ENCODE results near the gene CD3G.

The CD3G gene

GRCh38 chr11:118370774-118371173 is 26.6 kb downstream of the CD3G start:
- H3K4me3 ChIP-seq (replicated peaks; ENCODE audit: low read depth, low read length) = no peak overlapping the region
- no peak for TF ChIP-seq CTCF (IDR thresholded peaks at IDR 0.05; ENCODE audit: low read length, missing control alignments)
- no peak for DNase-seq (ENCODE audit: low read depth)

DNA sequence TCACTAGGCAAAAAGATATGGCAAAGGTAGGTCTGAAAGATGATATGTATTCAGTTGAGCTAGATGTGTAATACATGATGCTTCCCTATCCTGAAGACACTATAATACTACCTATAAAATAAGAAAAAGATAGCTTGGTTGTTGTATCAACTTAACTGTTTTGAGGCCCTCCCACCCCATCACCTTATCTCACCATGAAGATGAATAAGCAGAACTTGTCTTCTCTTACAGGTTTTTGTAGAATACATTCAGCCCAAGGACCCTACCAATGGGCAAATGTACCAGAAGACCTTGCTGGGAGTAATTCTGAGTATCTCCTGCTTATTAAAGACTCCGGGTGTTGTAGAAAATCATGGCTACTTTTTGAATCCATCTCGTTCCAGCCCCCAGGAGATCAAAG is 29.1 kb downstream of the CD3G start:
- no peak for DNase-seq (ENCODE audit: low read depth)
- no peak overlapping the region for H3K4me3 ChIP-seq (replicated peaks; ENCODE audit: low read depth, low read length)
- no peak for TF ChIP-seq CTCF (IDR thresholded peaks at IDR 0.05; ENCODE audit: low read length, missing control alignments)

- no peak overlapping the region for H3K4me3 ChIP-seq (replicated peaks; ENCODE audit: low read depth, low read length)
- no peak for TF ChIP-seq CTCF (IDR thresholded peaks at IDR 0.05; ENCODE audit: low read length, missing control alignments)
- no peak for DNase-seq (ENCODE audit: low read depth)
Observed at GRCh38 chr11:118373871-118374270, 29.7 kb downstream of the CD3G start.

DNA sequence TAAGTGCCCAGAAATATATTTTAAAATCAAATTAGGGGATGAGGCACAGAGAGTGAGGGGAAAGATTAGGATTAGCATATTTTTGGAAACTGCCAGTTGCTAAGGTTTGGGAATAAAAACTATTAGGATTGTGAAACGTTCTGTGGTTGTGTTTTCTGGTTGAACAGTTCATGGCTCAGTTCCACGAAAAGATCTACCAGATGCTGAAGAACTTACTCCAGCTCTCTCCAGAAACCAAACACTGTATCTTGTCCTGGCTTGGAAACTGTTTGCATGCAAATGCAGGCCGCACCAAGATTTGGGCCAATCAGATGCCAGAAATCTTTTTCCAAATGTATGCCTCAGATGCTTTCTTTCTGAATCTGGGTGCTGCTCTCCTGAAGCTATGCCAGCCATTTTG is 30.6 kb downstream of the CD3G start:
- H3K4me3 ChIP-seq (replicated peaks; ENCODE audit: low read depth, low read length) = no peak overlapping the region
- no peak for DNase-seq (ENCODE audit: low read depth)
- no peak for TF ChIP-seq CTCF (IDR thresholded peaks at IDR 0.05; ENCODE audit: low read length, missing control alignments)

DNA sequence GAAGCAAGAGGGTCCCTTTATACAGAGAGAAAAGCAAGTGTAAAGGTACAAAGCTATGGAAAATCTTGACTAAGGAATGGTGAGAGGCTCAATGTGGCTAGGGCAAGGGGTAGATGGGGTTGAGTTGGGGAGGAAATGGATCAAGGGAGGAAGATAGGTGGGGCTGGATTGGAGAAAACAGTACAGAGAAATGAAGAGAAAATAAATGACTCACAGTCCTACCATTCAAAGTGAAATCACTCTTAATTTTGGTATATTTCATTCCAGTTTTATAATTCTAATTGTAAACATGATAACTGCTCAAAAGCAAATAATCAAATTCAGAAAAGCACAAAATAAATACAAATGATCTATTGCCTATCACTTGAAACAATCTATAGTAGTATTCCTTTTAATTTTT is 31.8 kb downstream of the CD3G start:
- DNase-seq (ENCODE audit: low read depth) = no peak
- no peak for TF ChIP-seq CTCF (IDR thresholded peaks at IDR 0.05; ENCODE audit: low read length, missing control alignments)

GRCh38 chr11:118379497-118379896 is 35.4 kb downstream of the CD3G start:
- no peak for DNase-seq (ENCODE audit: low read depth)
- H3K4me3 ChIP-seq (replicated peaks; ENCODE audit: low read depth, low read length) = no peak overlapping the region
- no peak for TF ChIP-seq CTCF (IDR thresholded peaks at IDR 0.05; ENCODE audit: low read length, missing control alignments)

More for the DNA sequence above, 31.8 kb downstream of the CD3G start:
- no peak overlapping the region for H3K4me3 ChIP-seq (replicated peaks; ENCODE audit: low read depth, low read length)

GRCh38 chr11:118380571-118380970 is 36.4 kb downstream of the CD3G start:
- no peak overlapping the region for H3K4me3 ChIP-seq (replicated peaks; ENCODE audit: low read depth, low read length)
- DNase-seq (ENCODE audit: low read depth) = no peak
- no peak for TF ChIP-seq CTCF (IDR thresholded peaks at IDR 0.05; ENCODE audit: low read length, missing control alignments)
